Measurements from ENCODE around the gene POLR3E.

DNA sequence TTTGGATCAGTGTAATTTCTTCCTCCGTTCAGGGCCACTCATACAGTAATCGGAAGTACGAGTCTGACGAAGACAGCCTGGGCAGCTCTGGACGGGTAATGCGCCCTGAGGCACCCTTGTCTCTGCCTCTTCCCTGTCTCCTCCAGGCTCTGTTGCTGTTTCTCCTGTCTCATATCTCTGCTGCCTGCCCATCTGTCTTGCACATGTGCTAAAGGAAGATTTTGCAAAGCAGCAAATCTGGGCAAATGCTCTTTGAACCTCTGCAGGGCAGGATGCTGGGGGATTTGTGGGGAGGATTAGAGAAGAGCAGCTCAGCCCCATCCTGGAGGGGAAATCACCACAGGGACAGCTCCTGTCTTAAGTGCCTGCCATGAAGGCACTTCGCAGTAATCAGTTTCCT lies 32.4 kb upstream of the POLR3E start:
- no peak for TF ChIP-seq EZH2phosphoT487 (IDR thresholded peaks at IDR 0.05; ENCODE audit: insufficient read depth, low read depth)
- no peak for TF ChIP-seq EZH2 (IDR thresholded peaks at IDR 0.05; ENCODE audit: insufficient read depth, poor library complexity, severe bottlenecking)
